ENCODE results near the gene NENF.

DNA sequence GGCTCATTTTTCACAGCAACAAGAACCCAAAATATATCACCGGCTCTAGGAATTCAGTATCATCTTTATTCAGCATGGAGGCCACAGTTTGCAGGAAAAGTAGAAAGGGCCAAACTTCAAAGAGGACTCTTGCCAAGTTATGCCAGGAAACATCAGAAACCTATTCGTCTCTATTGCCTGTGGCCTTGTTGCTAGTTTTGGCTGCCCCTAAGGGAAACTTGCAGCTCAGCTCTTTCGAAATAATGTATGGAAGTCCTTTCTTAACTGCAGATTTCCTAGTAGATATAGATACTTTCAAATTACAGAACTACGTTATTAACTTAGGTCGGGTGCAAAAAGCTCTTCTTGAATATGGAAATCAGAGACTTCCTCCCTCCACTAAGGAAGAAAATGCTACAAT, 4.2 kb upstream of the NENF start:
- TF ChIP-seq, protein P1, sequence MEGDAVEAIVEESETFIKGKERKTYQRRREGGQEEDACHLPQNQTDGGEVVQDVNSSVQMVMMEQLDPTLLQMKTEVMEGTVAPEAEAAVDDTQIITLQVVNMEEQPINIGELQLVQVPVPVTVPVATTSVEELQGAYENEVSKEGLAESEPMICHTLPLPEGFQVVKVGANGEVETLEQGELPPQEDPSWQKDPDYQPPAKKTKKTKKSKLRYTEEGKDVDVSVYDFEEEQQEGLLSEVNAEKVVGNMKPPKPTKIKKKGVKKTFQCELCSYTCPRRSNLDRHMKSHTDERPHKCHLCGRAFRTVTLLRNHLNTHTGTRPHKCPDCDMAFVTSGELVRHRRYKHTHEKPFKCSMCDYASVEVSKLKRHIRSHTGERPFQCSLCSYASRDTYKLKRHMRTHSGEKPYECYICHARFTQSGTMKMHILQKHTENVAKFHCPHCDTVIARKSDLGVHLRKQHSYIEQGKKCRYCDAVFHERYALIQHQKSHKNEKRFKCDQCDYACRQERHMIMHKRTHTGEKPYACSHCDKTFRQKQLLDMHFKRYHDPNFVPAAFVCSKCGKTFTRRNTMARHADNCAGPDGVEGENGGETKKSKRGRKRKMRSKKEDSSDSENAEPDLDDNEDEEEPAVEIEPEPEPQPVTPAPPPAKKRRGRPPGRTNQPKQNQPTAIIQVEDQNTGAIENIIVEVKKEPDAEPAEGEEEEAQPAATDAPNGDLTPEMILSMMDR (IDR thresholded peaks at IDR 0.05): no peak
- TF ChIP-seq POLR2AphosphoS5 (IDR thresholded peaks at IDR 0.05; ENCODE audit: low read depth, low read length) (no peak), TCF7L2 (IDR thresholded peaks at IDR 0.05; ENCODE audit: low read depth, low read length) (no peak)
- TF ChIP-seq, protein P2, sequence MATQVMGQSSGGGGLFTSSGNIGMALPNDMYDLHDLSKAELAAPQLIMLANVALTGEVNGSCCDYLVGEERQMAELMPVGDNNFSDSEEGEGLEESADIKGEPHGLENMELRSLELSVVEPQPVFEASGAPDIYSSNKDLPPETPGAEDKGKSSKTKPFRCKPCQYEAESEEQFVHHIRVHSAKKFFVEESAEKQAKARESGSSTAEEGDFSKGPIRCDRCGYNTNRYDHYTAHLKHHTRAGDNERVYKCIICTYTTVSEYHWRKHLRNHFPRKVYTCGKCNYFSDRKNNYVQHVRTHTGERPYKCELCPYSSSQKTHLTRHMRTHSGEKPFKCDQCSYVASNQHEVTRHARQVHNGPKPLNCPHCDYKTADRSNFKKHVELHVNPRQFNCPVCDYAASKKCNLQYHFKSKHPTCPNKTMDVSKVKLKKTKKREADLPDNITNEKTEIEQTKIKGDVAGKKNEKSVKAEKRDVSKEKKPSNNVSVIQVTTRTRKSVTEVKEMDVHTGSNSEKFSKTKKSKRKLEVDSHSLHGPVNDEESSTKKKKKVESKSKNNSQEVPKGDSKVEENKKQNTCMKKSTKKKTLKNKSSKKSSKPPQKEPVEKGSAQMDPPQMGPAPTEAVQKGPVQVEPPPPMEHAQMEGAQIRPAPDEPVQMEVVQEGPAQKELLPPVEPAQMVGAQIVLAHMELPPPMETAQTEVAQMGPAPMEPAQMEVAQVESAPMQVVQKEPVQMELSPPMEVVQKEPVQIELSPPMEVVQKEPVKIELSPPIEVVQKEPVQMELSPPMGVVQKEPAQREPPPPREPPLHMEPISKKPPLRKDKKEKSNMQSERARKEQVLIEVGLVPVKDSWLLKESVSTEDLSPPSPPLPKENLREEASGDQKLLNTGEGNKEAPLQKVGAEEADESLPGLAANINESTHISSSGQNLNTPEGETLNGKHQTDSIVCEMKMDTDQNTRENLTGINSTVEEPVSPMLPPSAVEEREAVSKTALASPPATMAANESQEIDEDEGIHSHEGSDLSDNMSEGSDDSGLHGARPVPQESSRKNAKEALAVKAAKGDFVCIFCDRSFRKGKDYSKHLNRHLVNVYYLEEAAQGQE (IDR thresholded peaks at IDR 0.05; ENCODE audit: insufficient read depth in 1 of 2, low read depth in 2 of 2, low read length in 1 of 2): no peak
